GM12872 (cell line): ENCODE results near the gene SYTL2.

Source experiments
- TF ChIP-seq, protein P1 (sequence below): IDR thresholded peaks from 3 replicates; pipeline ENCODE4 v1.5.1; 2011; ENCODE audit warnings: low read depth, mild to moderate bottlenecking, low read length, moderate library complexity; ENCODE audit not compliant: insufficient read depth

Gene SYTL2

GRCh38 chr11:85718126-85718943 lies 92.6 kb downstream of the SYTL2 start:
- TF ChIP-seq, protein P1, sequence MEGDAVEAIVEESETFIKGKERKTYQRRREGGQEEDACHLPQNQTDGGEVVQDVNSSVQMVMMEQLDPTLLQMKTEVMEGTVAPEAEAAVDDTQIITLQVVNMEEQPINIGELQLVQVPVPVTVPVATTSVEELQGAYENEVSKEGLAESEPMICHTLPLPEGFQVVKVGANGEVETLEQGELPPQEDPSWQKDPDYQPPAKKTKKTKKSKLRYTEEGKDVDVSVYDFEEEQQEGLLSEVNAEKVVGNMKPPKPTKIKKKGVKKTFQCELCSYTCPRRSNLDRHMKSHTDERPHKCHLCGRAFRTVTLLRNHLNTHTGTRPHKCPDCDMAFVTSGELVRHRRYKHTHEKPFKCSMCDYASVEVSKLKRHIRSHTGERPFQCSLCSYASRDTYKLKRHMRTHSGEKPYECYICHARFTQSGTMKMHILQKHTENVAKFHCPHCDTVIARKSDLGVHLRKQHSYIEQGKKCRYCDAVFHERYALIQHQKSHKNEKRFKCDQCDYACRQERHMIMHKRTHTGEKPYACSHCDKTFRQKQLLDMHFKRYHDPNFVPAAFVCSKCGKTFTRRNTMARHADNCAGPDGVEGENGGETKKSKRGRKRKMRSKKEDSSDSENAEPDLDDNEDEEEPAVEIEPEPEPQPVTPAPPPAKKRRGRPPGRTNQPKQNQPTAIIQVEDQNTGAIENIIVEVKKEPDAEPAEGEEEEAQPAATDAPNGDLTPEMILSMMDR, result no peak

DNA sequence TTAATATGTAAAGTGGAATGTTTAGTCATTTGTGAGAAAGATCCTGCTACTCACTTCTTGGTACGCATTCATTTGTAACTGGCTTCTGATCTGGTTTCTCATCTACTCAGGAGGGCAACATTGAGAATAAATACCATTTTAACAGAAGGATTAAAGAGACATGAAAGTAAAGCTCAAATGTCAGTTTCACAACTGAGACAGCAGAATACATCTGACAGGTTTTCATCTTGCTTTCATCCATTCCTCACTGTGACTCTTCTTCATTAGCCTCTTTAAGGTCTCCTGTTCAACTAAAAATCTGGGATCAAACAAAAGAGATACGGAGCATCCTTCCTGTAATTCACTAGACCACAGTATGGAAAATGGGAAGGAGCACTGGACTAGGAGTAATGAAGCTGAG lies 93.5 kb downstream of the SYTL2 start:
- TF ChIP-seq, protein P1, result no peak

DNA sequence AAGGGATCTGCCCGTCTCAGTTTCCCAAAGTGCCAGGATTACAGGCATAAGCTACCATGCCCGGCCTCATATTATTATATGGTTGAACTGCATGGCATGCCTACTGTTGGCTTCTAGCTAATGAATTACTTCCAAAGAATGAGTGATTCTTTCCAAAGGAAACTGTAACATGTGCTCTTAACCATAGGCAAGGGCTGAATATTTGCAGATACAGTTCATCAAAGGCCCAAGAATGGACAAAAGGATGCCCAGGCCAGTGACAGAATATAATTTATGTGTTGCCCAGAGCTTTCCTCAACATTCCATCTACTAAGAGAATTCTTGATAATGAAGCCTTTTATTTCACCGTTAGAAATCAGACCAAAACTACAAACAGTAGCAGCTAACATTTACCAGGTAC lies 98.0 kb downstream of the SYTL2 start:
- TF ChIP-seq, protein P1, result no peak

GRCh38 chr11:85710917-85711316 lies 100.0 kb downstream of the SYTL2 start:
- TF ChIP-seq, protein P1, result no peak

DNA sequence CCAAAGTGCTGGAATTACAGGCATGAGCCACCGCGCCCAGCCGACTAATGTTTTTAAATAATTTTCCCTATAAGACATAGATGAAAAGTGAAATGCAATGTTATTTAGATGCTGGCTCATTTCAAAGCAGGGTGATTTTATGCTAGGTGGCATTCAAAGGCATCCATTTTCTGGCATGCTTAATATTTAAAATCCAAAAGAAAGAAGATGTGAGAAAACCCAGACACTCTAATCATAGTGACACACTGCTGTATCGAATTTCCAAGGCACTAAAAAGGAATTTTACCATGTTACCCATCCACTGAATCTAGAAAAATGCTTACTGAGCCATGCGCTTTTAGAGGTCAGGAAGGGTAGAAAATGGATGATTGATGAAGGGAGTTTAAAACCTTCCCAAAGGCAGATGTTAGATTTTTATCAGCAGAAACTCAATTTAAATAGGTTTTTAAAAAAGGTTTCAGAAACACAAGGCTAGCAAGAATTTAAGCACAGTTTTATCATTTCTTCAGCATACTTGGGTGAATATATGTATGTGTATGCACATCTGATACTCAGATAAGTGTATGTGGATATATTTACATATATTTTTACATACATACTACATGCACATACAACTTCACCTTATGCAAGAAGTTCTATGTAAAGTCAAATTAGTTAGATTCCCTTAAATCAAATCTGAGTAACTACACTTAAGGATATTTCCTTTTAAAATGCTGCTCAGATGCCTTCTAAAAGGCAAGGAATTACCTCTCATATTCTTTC lies 100.8 kb downstream of the SYTL2 start:
- TF ChIP-seq, protein P1, result no peak

DNA sequence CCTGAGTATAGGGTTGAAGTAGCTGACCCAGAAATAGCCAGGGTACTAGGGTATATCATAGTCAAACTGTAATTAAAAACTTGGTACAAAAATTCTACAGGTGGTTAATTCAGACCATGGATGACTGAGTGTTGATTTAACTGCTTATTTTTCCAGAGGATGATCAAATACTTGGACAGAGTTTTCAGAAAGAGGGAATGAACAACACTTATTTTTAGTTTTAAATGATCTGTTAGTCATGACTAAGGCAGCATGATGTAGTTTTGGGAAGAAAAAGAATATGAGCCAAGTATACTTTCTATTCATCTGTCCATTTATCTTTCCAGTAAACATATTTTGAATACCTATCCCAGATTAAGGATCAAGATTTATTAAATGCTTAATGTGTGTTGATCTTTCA lies 105.1 kb downstream of the SYTL2 start:
- TF ChIP-seq, protein P1, result no peak

- TF ChIP-seq, protein P1, result no peak
Measured at GRCh38 chr11:85704967-85705366, 106.0 kb downstream of the SYTL2 start.
